Germinal center (tissue), 1 donor: ENCODE measurements around the gene ANK3.
"Not testable (repeated sequence)": the region's sequence is repeated elsewhere in the genome, so short reads cannot be mapped to it uniquely, and the experiment has no call there.

Experiments used
- DNase-seq: peaks from one replicate; pipeline ENCODE4 v3.0.0; 2012; ENCODE audit warnings: mixed read lengths, low spot score

Gene ANK3

DNA sequence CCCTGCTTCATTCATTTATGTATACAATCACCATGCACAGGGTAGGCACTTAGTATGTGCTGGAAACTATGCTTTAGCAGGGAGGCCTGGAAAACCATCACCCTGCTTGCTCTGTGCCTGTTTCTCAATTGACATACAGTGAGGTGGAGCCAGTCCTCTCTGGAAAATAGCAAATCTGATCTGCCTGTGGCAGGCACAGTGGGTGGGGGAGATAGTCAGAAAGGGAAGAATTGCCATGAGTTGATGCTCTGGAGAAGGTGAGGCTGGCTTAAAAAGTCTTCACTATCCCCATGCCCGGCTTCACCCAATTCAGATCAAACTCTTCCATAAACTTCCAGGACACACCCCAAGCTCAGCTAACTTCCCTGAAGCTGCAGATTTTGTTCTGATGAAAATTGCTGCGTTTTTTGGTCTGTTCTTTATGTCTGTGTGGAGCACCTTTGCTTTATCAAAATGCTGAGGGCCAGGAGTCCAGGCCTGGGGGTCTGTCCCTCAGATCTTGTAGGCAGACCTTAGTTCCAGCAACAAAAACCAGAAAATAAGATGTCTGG lies 84.8 kb downstream of the ANK3 start:
- no peak for DNase-seq

DNA sequence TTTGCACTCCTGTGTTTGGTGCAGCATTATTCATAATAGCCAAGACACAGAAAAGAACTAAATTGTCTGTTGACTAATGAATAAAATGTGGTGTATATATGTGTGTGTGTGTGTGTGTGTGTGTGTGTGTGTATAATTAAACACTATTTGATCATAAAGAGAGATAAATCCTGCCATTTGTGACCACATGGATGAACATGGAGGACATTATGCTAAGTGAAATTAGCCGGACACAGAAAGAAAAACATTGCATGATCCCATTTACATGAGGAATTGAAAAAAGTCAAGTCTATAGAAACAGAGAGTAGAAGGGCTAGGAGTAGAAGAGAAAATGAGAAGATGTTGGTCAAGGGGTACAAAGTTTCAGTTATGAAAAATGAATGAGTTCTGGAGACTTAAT lies 85.9 kb downstream of the ANK3 start:
- DNase-seq = no peak

GRCh38 chr10:60299961-60300883 lies 89.5 kb downstream of the ANK3 start:
- DNase-seq = no peak

GRCh38 chr10:60299390-60299778 lies 90.3 kb downstream of the ANK3 start:
- no peak for DNase-seq

DNA sequence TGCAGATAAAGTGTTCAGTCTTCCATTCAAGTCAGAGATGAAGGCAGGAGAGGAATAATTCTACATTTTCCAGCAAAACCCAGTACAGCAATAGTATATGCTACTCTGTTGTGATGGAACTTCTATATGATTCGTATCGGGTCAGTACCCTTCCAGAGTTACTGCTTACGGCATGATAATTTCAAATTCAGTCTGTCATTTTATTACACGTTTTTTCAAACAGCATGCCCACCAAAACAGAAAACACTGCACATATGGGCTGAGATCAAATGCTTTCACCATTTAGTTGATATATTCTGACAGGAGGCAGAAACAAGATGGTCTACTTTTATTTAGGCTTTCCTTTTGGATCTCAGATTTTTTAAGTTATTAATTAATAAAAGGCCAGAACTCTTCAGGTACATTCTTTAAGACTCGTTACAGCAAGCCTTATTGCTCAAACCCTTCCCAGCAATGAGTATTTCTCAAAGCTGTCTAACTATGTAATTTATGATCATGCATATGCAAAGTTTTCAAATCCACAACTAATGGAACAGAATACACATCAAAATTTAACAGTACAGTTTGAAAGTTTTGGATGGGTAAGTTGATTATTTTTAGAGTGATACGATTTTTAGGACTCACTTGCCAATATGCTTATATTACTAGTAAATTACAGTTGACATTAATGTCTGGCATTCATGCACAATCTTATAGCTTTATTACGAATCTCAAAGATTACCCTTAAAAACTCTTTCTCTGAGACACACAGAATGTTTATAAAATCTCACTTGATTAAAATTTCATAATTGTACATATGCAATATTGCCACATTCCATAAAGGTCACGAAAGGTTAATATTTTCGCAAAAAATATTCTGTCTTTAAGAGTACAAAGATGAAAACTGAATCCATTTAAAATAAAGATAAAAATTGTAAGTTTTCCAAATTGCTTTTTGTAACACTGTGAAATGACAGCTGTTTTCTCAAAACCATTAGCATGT lies 91.0 kb downstream of the ANK3 start:
- DNase-seq = no peak

DNA sequence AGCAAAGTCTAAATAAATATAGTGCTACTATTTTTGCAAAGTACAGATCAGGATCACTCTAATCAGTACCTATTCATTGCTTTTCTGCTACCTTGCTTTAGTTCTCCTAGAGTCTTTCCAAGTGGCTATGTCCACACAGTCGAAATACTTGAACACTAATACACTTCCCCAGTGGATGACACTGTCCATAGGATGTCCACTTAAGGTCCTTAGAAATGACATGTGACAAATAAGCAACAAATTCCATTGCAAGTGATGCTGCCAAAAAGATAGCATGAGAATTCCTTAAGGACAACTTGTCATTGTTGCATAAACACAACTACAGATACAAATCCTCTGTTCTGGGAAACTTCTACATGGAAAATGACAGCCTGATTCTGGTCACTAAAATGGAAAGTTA lies 93.6 kb downstream of the ANK3 start:
- DNase-seq = no peak

GRCh38 chr10:60295028-60295937 lies 94.4 kb downstream of the ANK3 start:
- no peak for DNase-seq

DNA sequence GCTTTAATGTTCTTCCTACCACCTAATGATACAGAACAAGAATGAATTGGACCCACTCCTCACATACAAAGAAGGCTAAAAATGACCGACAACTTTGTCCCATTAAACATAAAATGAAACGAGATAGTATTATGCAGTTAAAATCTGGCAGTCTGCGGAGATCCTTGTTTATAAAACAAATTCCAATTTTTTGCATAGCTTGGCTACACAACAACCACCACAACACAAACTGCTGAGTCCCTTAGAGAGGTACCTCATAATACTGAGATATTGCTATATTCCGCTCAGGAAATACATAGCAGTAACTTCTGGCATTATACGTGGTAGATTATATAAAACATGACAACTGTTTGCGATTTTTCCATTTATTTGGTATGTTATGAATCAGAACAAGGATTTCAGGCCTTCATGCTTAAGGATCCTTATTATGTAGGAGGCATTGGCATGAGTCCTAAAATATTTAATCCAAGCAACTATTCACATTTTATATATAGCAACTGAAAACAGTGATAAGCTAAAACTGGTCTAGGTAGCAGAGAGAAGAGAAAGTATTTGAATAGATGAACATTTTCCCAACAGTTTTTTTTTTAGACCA lies 96.0 kb downstream of the ANK3 start:
- no peak for DNase-seq

DNA sequence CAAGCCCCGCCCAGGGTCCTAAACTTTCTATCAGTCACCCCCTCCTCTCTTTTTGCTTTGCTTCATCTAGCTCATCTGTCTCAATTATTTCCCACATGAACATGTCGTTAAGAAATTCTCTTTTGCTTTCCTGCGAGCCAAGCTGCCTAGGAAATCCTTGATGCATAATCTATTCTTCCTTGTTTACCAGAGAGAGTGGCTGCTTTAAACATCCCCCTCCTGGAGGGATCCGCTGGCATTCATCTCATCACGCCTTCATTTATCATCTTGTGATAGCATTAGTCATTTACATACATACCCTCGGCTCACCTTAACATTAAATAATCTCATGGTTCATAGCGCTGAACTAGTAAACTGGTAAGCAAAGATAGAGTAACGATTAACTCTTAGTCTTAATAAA lies 96.7 kb downstream of the ANK3 start:
- DNase-seq = no peak

DNA sequence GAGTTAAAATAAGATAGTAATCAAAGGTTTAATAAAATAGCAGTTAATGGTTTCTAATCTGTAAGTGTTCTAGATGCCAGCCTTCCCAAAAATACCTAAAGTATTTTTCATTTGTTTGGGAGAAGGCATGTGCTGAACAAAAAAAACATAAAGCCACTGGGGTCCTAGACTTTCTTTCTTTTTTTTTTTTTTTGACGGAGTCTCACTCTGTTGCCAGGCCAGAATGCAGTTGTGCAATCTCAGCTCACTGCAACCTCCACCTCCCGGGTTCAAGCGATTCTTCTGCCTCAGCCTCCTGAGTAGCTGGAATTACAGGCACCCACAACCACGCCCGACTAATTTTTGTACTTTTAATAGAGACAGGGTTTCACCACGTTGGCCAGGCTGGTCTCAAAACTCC lies 97.1 kb downstream of the ANK3 start:
- DNase-seq = not testable (repeated sequence)

DNA sequence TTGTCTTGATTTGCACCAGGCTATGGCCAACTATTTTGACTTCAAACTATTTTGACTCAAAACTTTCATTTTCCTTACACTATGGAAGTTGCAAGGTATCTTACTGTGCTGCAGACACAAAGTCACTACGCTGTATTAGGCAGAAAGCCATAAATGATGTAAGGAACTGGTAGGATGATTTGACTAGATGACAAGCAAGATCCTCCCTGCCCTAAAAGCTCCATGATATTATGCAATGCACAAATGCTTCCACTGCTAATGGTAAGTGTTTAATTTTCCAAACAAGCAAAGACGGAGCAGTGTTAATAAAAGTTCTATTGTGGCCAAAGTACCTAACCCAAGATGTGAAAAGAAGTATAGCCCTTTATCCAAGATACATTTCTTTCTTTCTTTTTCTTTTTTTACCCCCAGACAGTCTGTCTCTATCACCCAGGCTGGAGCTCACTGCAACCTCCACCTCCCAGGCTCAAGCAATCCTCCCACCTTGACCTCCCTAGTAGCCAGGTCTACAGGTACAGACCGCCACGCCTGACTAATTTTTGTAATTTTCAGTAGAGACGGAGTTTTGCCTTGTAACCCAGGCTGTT lies 98.2 kb downstream of the ANK3 start:
- DNase-seq = no peak

DNA sequence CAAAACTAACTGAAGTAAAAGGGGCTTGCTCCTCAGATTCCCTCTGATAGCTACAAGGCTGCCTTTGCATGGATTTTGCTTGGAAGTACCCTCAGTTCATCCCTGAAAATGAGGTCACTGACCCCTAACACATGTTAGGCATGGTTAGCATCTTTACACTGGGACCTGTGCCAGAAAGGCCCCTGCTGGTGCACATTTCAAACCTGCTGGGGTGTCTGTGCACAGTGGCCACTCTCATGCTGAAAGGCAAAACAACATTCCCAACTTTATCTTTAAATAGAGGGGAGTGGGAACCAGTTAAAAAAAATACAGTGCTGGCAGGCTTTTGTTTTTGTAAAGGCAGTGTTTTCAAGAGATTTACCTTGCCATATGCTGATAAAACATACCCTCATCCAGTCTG lies 99.1 kb downstream of the ANK3 start:
- DNase-seq = no peak

DNA sequence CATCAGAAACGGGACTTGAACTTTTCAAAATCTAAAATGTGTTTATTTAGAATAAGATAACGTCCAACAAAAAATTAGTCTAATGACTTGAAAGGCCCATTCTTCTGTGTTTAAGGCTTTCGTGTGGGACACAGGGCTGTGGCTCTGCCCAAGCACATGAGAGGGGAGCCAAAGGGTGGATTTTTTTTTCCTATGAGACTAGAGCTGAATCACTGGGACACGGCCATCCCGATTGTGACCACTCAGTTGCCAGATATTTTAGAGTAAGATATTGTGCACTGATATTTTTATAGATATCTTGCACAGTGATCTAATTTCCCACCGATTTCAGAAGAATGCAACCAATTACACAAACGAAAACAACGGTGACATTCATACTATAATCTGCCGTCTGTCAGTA lies 99.9 kb downstream of the ANK3 start:
- no peak for DNase-seq

- no peak for DNase-seq
These were observed 101.4 kb downstream of the ANK3 start for GRCh38 chr10:60288256-60288655.

DNA sequence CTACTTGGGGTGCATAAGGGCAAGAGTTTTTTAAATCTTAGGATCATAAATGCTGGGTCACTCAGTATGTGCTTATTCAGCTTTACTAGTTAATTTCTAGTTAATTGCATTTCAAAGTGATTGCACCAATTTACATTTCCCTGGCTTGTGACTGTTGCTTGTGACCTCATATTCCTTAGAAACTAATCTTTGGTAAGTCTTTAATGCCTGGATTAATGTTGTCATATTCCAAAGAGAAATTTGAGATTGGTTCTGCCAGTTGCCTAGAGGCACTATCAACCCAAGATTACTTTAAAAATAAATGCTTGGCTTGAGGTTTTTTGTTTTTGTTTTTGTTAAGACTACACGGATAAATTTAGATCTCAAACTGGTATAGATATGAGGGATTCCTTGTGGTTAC lies 103.1 kb downstream of the ANK3 start:
- DNase-seq = no peak

- DNase-seq = no peak
These were observed 106.3 kb downstream of the ANK3 start for GRCh38 chr10:60283397-60283796.

DNA sequence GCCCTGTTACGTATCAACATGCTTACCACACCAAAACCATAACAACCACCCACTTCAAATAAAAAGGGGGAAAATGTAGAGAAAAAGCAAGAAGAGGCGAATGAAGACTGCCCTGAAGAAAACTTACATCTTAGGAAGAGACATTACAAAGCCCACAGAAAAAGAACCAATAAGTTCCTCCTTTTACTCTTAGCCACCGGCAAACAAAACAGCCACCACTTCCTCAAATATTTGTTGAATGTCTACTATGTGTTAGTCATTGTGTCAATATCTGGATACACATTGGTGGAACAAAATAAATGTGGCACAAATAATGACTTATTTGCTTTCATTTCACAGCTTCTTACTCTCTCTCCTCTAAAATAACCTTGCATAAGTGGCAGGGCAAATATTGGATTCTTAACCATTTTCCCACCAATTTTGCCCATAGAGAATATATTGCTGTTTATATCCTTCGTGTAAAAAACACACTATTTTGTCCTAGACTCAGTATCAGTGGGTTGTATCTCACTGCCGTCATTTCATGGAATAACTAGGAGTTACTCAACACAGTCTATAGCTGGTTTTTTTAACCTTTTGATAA lies 106.8 kb downstream of the ANK3 start:
- no peak for DNase-seq

GRCh38 chr10:60281792-60282353 lies 107.8 kb downstream of the ANK3 start:
- DNase-seq = no peak

DNA sequence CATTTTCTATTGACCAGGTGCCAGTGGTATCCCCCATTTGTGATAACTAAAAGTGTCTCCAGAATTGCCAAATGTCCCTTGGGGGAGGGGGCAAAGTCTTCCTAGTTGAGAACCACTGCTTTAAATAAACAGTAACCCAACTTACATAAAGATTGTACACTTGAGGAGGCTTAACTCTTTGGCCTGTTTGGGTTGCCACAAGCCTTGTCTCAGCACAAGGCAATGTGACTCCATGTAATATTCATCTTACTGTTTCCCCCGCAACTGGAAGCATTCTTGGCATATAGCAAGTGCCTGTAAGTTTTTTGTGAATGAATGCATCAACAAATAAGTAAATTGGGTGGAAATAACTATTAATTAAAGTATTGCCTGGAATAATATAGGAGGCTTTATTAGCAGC lies 108.3 kb downstream of the ANK3 start:
- no peak for DNase-seq

- no peak for DNase-seq
These were observed 109.2 kb downstream of the ANK3 start for GRCh38 chr10:60280475-60280874.
